AG10803 (cell line): Measurements from ENCODE around the gene CAPZB.

Experiments used
- DNase-seq: peaks from one replicate; pipeline ENCODE4 v3.0.0; 2010; ENCODE audit warnings: low read depth
- H3K4me3 ChIP-seq: 2 replicates; pipeline ENCODE4 v1.5.1; 2011; ENCODE audit warnings: mild to moderate bottlenecking, low read length, control low read depth
- CTCF ChIP-seq: conservative IDR thresholded peaks from 2 replicates; pipeline ENCODE4 v1.5.1; 2011; ENCODE audit warnings: mild to moderate bottlenecking, low read length, control low read depth, inconsistent platforms

Gene CAPZB

GRCh38 chr1:19313961-19314882 lies 171.1 kb downstream of the CAPZB start:
- no peak for TF ChIP-seq CTCF
- no peak overlapping the region for H3K4me3 ChIP-seq
- DNase-seq: no peak

GRCh38 chr1:19313636-19313959 lies 171.7 kb downstream of the CAPZB start:
- no peak overlapping the region; the same call in 1 of the 2 replicates for H3K4me3 ChIP-seq
- no peak for TF ChIP-seq CTCF
- no peak for DNase-seq

- H3K4me3 ChIP-seq: peak overlapping the region; percentile 77
- no peak for DNase-seq
- TF ChIP-seq CTCF: no peak
Measured at GRCh38 chr1:19312782-19313635, 172.3 kb downstream of the CAPZB start.

GRCh38 chr1:19311931-19312781 lies 173.2 kb downstream of the CAPZB start, which contains the start of the genes AKR7A2 and SLC66A1:
AKR7A2 (minus strand) TSS chr1:19312144; CDS start chr1:19312124, 20 bp downstream.
SLC66A1 (plus strand) TSS chr1:19312326; CDS start chr1:19317678, 5,352 bp downstream.
- DNase-seq: peak; percentile 89
- H3K4me3 ChIP-seq: peak within 1 kb of the TSS; percentile 84
- 0 out of 2 replicates have a peak, but pooled peaks have one; percentile 2 for TF ChIP-seq CTCF

- DNase-seq: no peak
- H3K4me3 ChIP-seq: peak overlapping the region; percentile 84
- no peak for TF ChIP-seq CTCF
Measured at GRCh38 chr1:19311503-19311930, 173.8 kb downstream of the CAPZB start.

- H3K4me3 ChIP-seq: peak overlapping the region; percentile 84
- DNase-seq: no peak
Measured at GRCh38 chr1:19310720-19311502, 174.4 kb downstream of the CAPZB start.

More at GRCh38 chr1:19310720-19311502, 174.4 kb downstream of the CAPZB start:
- TF ChIP-seq CTCF: no peak
